Nephron progenitor cell (in vitro differentiated cells): ENCODE measurements around the gene RARG.
"Not testable (repeated sequence)": the region's sequence is repeated elsewhere in the genome, so short reads cannot be mapped to it uniquely, and the experiment has no call there.

Source experiments
- DNase-seq: peaks from one replicate; pipeline ENCODE4 v3.0.0; 2021
- H3K27ac Mint-ChIP-seq: 2 replicates; pipeline ENCODE4 v1.8.0; 2021; ENCODE audit warnings: mild to moderate bottlenecking, moderate library complexity, mixed read lengths
- H3K27me3 Mint-ChIP-seq: 2 replicates; pipeline ENCODE4 v1.8.0; 2021; ENCODE audit warnings: mild to moderate bottlenecking, low read depth, mixed read lengths; ENCODE audit not compliant: poor library complexity
- H3K36me3 Mint-ChIP-seq: 2 replicates; pipeline ENCODE4 v1.8.0; 2021; ENCODE audit warnings: low read depth, mixed read lengths
- H3K4me1 Mint-ChIP-seq: 2 replicates; pipeline ENCODE4 v1.8.0; 2021; ENCODE audit warnings: mixed read lengths
- H3K4me3 Mint-ChIP-seq: 2 replicates; pipeline ENCODE4 v1.8.0; 2021; ENCODE audit warnings: mild to moderate bottlenecking, moderate library complexity, mixed read lengths
- H3K9me3 Mint-ChIP-seq: 2 replicates; pipeline ENCODE4 v1.8.0; 2021; ENCODE audit warnings: mild to moderate bottlenecking, moderate library complexity, mixed read lengths
- TF ChIP-seq, protein P1 (sequence below): fragments of 200-600 bp; sonication (generic); IDR thresholded peaks from 2 replicates; pipeline ENCODE4 v1.5.0; 2021; ENCODE audit warnings: antibody characterized with exemption

RARG gene

DNA sequence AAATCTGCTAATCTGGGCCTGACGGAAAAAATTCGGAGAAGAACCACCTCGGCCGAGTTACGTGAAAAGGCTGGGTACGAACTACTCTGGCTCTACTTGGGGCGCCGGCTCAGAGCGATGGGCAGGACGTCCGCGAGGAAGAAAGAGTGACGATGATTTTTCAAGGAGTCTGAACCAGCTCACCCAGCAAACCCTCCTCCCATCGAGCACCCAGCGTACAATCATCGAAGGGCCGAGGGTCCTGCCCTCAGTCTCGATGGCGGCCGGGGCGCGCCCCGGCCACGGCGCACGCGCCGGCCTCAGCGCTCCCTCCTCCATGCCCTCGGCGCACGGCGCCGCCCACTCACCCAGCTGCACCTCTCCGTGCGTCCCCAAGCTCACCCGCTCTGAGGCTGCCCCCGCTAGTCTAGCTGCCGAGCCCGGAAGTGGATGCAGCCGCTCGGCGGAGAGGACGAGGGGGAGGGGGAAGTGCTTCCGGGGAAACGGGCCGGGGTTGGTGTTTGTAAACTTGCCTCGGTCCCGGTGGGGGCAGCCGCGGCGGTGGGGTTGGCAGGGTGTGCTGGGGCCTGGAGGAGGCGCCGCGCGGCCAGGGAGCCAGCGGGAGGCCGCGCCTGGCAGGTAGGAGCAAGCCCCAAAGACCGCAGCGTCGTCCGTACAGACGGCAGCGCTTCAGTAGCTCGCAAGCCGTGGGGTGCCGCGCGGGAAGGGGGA lies 51.6 kb downstream of the RARG start, which contains the start of the genes CSAD and ZNF740:
CSAD (minus strand) TSS at position 706 of the 711 bp plus-strand sequence. CDS start 7,455 bp downstream, outside the sequence.
ZNF740 (plus strand) TSS at position 503 of the 711 bp plus-strand sequence. CDS start 1,262 bp downstream, outside the sequence.
- Mint-ChIP-seq H3K4me3 (peak within 1 kb of the TSS; percentile 94), H3K36me3 (peaks cover 42% of the 10 kb centered on the region)

DNA sequence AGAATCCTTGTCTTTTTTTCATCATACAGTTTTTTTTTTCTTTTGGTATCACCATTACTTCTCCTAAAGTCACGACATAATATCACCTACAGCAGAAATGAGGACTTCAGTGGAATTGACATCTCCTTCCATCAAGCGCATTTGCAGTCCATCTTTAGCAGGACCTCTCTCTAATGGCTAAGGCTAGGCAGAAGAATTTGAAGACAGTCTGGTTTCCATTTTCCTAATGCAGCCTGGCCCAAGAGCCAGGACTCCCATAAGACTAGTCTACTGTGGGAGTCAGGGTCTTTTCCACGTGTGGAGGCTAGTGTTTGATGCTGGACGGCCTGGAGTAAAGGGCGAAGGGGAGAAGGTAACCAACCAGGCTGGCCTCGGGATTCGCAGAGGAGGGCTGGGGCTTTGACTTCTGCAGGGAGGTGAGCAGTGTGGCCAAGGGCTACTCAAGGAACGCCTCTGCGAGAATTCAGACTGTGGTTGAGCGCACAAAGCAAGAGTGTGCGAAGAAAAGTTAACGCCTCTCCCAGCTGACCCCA lies 52.3 kb downstream of the RARG start:
- Mint-ChIP-seq H3K36me3 (peaks cover 36% of the 10 kb centered on the region), H3K4me1 (peaks cover 67% of the 10 kb centered on the region), H3K9me3 (no peaks in the 10 kb centered on the region), H3K27ac (peak overlapping the region; percentile 97), H3K27me3 (peaks cover 3% of the 10 kb centered on the region), H3K4me3 (peak overlapping the region; percentile 85)
- DNase-seq: peak; percentile 33
- TF ChIP-seq, protein P1, sequence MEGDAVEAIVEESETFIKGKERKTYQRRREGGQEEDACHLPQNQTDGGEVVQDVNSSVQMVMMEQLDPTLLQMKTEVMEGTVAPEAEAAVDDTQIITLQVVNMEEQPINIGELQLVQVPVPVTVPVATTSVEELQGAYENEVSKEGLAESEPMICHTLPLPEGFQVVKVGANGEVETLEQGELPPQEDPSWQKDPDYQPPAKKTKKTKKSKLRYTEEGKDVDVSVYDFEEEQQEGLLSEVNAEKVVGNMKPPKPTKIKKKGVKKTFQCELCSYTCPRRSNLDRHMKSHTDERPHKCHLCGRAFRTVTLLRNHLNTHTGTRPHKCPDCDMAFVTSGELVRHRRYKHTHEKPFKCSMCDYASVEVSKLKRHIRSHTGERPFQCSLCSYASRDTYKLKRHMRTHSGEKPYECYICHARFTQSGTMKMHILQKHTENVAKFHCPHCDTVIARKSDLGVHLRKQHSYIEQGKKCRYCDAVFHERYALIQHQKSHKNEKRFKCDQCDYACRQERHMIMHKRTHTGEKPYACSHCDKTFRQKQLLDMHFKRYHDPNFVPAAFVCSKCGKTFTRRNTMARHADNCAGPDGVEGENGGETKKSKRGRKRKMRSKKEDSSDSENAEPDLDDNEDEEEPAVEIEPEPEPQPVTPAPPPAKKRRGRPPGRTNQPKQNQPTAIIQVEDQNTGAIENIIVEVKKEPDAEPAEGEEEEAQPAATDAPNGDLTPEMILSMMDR: no peak

More for the DNA sequence above, 51.6 kb downstream of the RARG start, which contains the start of the genes CSAD and ZNF740:
- Mint-ChIP-seq H3K27ac (peak within 1 kb of the TSS; percentile 99), H3K27me3 (peaks cover 3% of the 10 kb centered on the region), H3K4me1 (peaks cover 64% of the 10 kb centered on the region), H3K9me3 (no peaks in the 10 kb centered on the region)
- DNase-seq: peak; percentile 94
- TF ChIP-seq, protein P1: no peak

GRCh38 chr12:53178803-53179202 lies 53.2 kb downstream of the RARG start:
- H3K9me3 Mint-ChIP-seq: not testable (repeated sequence)
- peak overlapping the region; percentile 97 for H3K27ac Mint-ChIP-seq

GRCh38 chr12:53177447-53177846 lies 54.6 kb downstream of the RARG start:
- H3K4me3 Mint-ChIP-seq, H3K27me3 Mint-ChIP-seq, H3K9me3 Mint-ChIP-seq, H3K27ac Mint-ChIP-seq, DNase-seq: not testable (repeated sequence)
- Mint-ChIP-seq H3K4me1 (peaks cover 59% of the 10 kb centered on the region), H3K36me3 (peaks cover 13% of the 10 kb centered on the region)

More at GRCh38 chr12:53178803-53179202, 53.2 kb downstream of the RARG start:
- not testable (repeated sequence) for DNase-seq, H3K27me3 Mint-ChIP-seq
- peaks cover 60% of the 10 kb centered on the region for H3K4me1 Mint-ChIP-seq
- peaks cover 27% of the 10 kb centered on the region for H3K36me3 Mint-ChIP-seq
- H3K4me3 Mint-ChIP-seq: peak overlapping the region; percentile 85

- no peak overlapping the region for H3K4me3 Mint-ChIP-seq
- peaks cover 6% of the 10 kb centered on the region for H3K36me3 Mint-ChIP-seq
- H3K4me1 Mint-ChIP-seq: peaks cover 57% of the 10 kb centered on the region
- peaks cover 7% of the 10 kb centered on the region for H3K27me3 Mint-ChIP-seq
- H3K9me3 Mint-ChIP-seq: no peaks in the 10 kb centered on the region
- no peak overlapping the region for H3K27ac Mint-ChIP-seq
- no peak for DNase-seq
- TF ChIP-seq, protein P1: no peak
These were observed 55.3 kb downstream of the RARG start for GRCh38 chr12:53176750-53177149.

DNA sequence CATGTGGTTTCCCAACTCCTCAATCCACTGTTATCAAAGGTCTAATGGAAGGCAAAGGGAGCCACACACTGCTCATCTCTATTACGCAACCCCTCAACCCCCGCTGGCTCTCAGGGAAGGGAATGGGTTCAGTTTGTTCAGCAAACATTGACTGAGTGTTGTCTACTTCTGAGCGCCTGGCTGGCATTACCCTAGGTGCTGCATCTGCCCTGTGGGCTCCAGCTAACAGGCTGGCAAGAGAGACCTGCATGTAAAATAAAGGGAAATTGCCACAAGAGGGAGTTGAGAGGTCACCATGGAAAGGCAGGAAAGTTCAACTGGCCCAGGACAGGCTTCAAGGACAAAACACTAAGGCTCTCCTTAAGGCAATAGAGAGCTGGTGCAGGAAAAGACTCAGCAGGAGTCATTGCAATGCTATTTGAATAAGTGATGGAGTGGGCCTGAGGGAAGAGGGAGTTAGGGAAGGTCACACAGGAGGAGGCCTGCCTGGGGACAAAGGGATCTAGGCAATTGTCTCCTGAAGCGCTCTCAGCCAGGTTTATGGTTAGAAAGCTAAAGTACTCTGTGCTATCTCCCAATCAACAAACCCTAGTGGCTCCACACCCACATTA lies 57.0 kb downstream of the RARG start:
- H3K4me3 Mint-ChIP-seq: no peak overlapping the region

More for the DNA sequence above, 57.0 kb downstream of the RARG start:
- Mint-ChIP-seq H3K9me3 (no peaks in the 10 kb centered on the region), H3K27me3 (peaks cover 7% of the 10 kb centered on the region), H3K36me3 (no peaks in the 10 kb centered on the region), H3K27ac (no peak overlapping the region), H3K4me1 (peaks cover 66% of the 10 kb centered on the region)
- no peak for DNase-seq
- TF ChIP-seq, protein P1: peak; percentile 14
